Lung (tissue), 12 donors: Measurements from ENCODE around the gene INF2. TPM values are rescaled to one million over a fixed set of nuclear protein-coding genes. Genes with fewer than 3 reads are reported as not detected.

Experiments used
- ATAC-seq: fragments of 200-7000 bp; cut with Tn5 transposase; one replicate; pipeline ENCODE4 v1.9.1; 2020; ENCODE audit warnings: moderate number of reproducible peaks; ENCODE audit not compliant: insufficient read depth, low FRiP score
- DNase-seq, 3 donors: peaks; one replicate each; pipeline ENCODE4 v3.0.0-alpha.2; 2013 to 2017
- H3K27ac ChIP-seq, 2 donors: one replicate each; pipeline ENCODE4 v1.5.1; 2013; ENCODE audit warnings: mild to moderate bottlenecking in 2 of 2, moderate library complexity in 2 of 2, control low read depth in 1 of 2, inconsistent platforms in 1 of 2, low read depth in 1 of 2, low read length in 1 of 2
- H3K27me3 ChIP-seq, 3 donors: one replicate each; pipeline ENCODE4 v1.5.1; 2013; ENCODE audit warnings: low read length in 2 of 3; ENCODE audit not compliant: control insufficient read depth in 3 of 3, insufficient read depth in 3 of 3
- H3K36me3 ChIP-seq, 4 donors: one replicate each; pipeline ENCODE4 v1.5.1; 2013; ENCODE audit warnings: low read length in 4 of 4, mild to moderate bottlenecking in 1 of 4, moderate library complexity in 1 of 4; ENCODE audit not compliant: control insufficient read depth in 4 of 4, insufficient read depth in 4 of 4
- H3K4me1 ChIP-seq, 5 donors: one replicate each; pipeline ENCODE4 v1.5.1; 2013; ENCODE audit warnings: low read length in 5 of 5, mild to moderate bottlenecking in 2 of 5, moderate library complexity in 1 of 5; ENCODE audit not compliant: control insufficient read depth in 5 of 5, insufficient read depth in 5 of 5
- H3K4me3 ChIP-seq: one replicate; pipeline ENCODE4 v1.5.1; 2013; ENCODE audit warnings: mild to moderate bottlenecking, control low read depth, moderate library complexity
- H3K9ac ChIP-seq, 2 donors: one replicate each; pipeline ENCODE4 v1.5.1; 2013; ENCODE audit warnings: low read length in 2 of 2, control low read depth in 1 of 2; ENCODE audit not compliant: insufficient read depth in 1 of 2
- H3K9me3 ChIP-seq, 4 donors: one replicate each; pipeline ENCODE4 v1.5.1; 2013; ENCODE audit warnings: low read length in 3 of 4, mild to moderate bottlenecking in 1 of 4, moderate library complexity in 1 of 4; ENCODE audit not compliant: control insufficient read depth in 4 of 4, insufficient read depth in 3 of 4
- CTCF ChIP-seq: IDR thresholded peaks from 2 replicates; pipeline ENCODE4 v1.5.1; 2012; ENCODE audit warnings: mild to moderate bottlenecking; ENCODE audit errors: control extremely low read depth, extremely low read depth
- WGBS, 2 donors: extraction: QIAGEN DNeasy Blood & Tissue Kit; methylation state at CpG; one replicate each; pipeline ENCODE4 v1.1.7; 2013; 5-methylcytosine and 5-hydroxymethylcytosine counted together
- polyA plus RNA-seq, 2 donors: library from polyadenylated mRNA; stranded (reverse); fragments of 200-250 nt; gene quantifications; one replicate each; pipeline ENCODE4 v1.2.1, GENCODE V29; 2013
- total RNA-seq, 2 donors: library from RNA; depleted of rRNA in 1 of 2; stranded (reverse); fragments of >200 nt in 1 of 2; gene quantifications; one replicate each; pipeline ENCODE4 v1.2.1, GENCODE V29; 2014 to 2021
- donor health status: control.
- donor health status: control.
- donor health status: Bipolar disorder and iron deficiency.
- donor health status: healthy.
- donor health status: DM: yes; HTN: yes; CAD: no.

The INF2 gene
- total and polyA plus RNA-seq, 4 donors = 46.1 to 119 (median 78.4) TPM

- no peak overlapping the region for H3K27ac ChIP-seq
- H3K9me3 ChIP-seq = peaks cover 0 to 9% (median 2%) of the 10 kb centered on the region in 4 donors
- H3K9ac ChIP-seq = no peak overlapping the region
- H3K4me3 ChIP-seq = no peak overlapping the region
- ATAC-seq = peak; percentile 69
- TF ChIP-seq CTCF = peak; percentile 83
- H3K27me3 ChIP-seq = peaks cover 0 to 3% (median 0%) of the 10 kb centered on the region in 3 donors
- H3K36me3 ChIP-seq = no peaks in the 10 kb centered on the region
- H3K4me1 ChIP-seq = peaks cover 0 to 3% (median 0%) of the 10 kb centered on the region in 5 donors
- 9 to 10% methylated on average over 41 to 56 of the region's 56 CpGs for WGBS, 2 donors
- peak; percentile 78 to 86 (median 83) for DNase-seq
Observed at GRCh38 chr14:104650057-104650980, 39.1 kb upstream of the INF2 start.

GRCh38 chr14:104650981-104651875 is 38.2 kb upstream of the INF2 start:
- H3K9me3 ChIP-seq = peaks cover 0 to 13% (median 2%) of the 10 kb centered on the region in 4 donors
- H3K4me1 ChIP-seq = peaks cover 0 to 3% (median 0%) of the 10 kb centered on the region in 5 donors
- peaks cover 0 to 3% (median 0%) of the 10 kb centered on the region in 3 donors for H3K27me3 ChIP-seq
- no peak overlapping the region for H3K9ac ChIP-seq
- ATAC-seq = no peak
- H3K27ac ChIP-seq = no peak overlapping the region
- no peaks in the 10 kb centered on the region for H3K36me3 ChIP-seq
- DNase-seq = no peak
- no peak for TF ChIP-seq CTCF
- WGBS, 2 donors = 87 to 89% methylated on average over 24 of the region's 24 CpGs
- H3K4me3 ChIP-seq = no peak overlapping the region

- no peak for TF ChIP-seq CTCF
- peaks cover 0 to 3% (median 0%) of the 10 kb centered on the region in 3 donors for H3K27me3 ChIP-seq
- WGBS, 2 donors = 83 to 88% methylated on average over 20 of the region's 20 CpGs
Observed at GRCh38 chr14:104651876-104652260, 37.5 kb upstream of the INF2 start.

More at GRCh38 chr14:104651876-104652260, 37.5 kb upstream of the INF2 start:
- no peak for DNase-seq
- no peak overlapping the region for H3K9ac ChIP-seq
- H3K27ac ChIP-seq = no peak overlapping the region
- H3K9me3 ChIP-seq = peaks cover 0 to 13% (median 2%) of the 10 kb centered on the region in 4 donors
- H3K36me3 ChIP-seq = no peaks in the 10 kb centered on the region
- H3K4me1 ChIP-seq = peaks cover 0 to 3% (median 0%) of the 10 kb centered on the region in 5 donors
- no peak overlapping the region for H3K4me3 ChIP-seq
- ATAC-seq = no peak
